Ishikawa (cell line): Measurements from ENCODE around the gene UBE3A.

Source experiments
- CEBPB ChIP-seq: IDR thresholded peaks from 2 replicates; pipeline ENCODE4 v1.6.1; 2012
- CREB1 ChIP-seq: IDR thresholded peaks from 2 replicates; pipeline ENCODE4 v1.6.1; 2012; ENCODE audit warnings: low read depth
- EGR1 ChIP-seq: IDR thresholded peaks from 2 replicates; pipeline ENCODE4 v1.6.1; 2012
- EP300 ChIP-seq: IDR thresholded peaks from 2 replicates; pipeline ENCODE4 v1.6.1; 2012; ENCODE audit warnings: borderline replicate concordance
- FOXM1 ChIP-seq: IDR thresholded peaks from 2 replicates; pipeline ENCODE4 v1.6.1; 2012; ENCODE audit warnings: low read depth, borderline replicate concordance
- MAX ChIP-seq: IDR thresholded peaks from 2 replicates; pipeline ENCODE4 v1.6.1; 2012
- NFIC ChIP-seq: IDR thresholded peaks from 2 replicates; pipeline ENCODE4 v1.6.1; 2012
- RAD21 ChIP-seq: IDR thresholded peaks from 2 replicates; pipeline ENCODE4 v1.6.1; 2012; ENCODE audit warnings: low read depth
- TAF1 ChIP-seq: IDR thresholded peaks from 2 replicates; pipeline ENCODE4 v1.6.1; 2012; ENCODE audit warnings: low read depth, mild to moderate bottlenecking
- TCF12 ChIP-seq: IDR thresholded peaks from 2 replicates; pipeline ENCODE4 v1.6.1; 2012; ENCODE audit warnings: low read depth
- TEAD4 ChIP-seq: IDR thresholded peaks from 2 replicates; pipeline ENCODE4 v1.6.1; 2012
- USF1 ChIP-seq: IDR thresholded peaks from 2 replicates; pipeline ENCODE4 v1.6.1; 2012
- YY1 ChIP-seq: IDR thresholded peaks from 2 replicates; pipeline ENCODE4 v1.6.1; 2012; ENCODE audit warnings: low read depth
- ZBTB7A ChIP-seq: IDR thresholded peaks from 2 replicates; pipeline ENCODE4 v1.6.1; 2012; ENCODE audit warnings: low read depth
- TF ChIP-seq, protein P1 (sequence below): IDR thresholded peaks from 2 replicates; pipeline ENCODE4 v1.6.1; 2012; ENCODE audit warnings: low read depth, mild to moderate bottlenecking

Gene UBE3A

GRCh38 chr15:25415707-25416106 lies 23.1 kb downstream of the UBE3A start:
- TF ChIP-seq NFIC (no peak), EP300 (no peak), CEBPB (no peak), TEAD4 (no peak), CREB1 (no peak), RAD21 (no peak), TCF12 (no peak), FOXM1 (no peak), EGR1 (no peak), MAX (no peak)

- TF ChIP-seq RAD21 (no peak), MAX (no peak)
Observed at GRCh38 chr15:25415217-25415616, 23.6 kb downstream of the UBE3A start.

DNA sequence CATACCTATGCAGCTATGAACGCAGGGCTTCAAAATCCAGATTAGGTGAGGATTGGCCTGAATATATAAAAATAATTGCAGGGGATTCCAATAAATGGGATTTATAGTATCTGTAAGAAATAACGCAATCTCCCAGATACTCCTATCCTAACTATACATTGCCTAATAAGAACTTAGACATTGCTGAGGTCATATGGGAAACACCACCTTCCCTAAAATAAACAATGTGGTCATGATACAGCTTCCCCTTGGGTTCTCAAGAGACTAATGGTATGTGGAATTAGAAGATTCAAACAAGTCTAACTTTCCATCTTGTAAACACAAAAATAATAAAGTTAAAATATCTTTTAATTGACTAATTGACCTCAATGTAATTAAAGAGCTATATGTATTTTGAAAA lies 28.2 kb downstream of the UBE3A start:
- no peak for TF ChIP-seq ZBTB7A
- TF ChIP-seq EGR1, result no peak
- TF ChIP-seq NFIC, result no peak
- TF ChIP-seq CEBPB, result no peak
- TF ChIP-seq TAF1, result no peak
- TF ChIP-seq CREB1, result no peak

DNA sequence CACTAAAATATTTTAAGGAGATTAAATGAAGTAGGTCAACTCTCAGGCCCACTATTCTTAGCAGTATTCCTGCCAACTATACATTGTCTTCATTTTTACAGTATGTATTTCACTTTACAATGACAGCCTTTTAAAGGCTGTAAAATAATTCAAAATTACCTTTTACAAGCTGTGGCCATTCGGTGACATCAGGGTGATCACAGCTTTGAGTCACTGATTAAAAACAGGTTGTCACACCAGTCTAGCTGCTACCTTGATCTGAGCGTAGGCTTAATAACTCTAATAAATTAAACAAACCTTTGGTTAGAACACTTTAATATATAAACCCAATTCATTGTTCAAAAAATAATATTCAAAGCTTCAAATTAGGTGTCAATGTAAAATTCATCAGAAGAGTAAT lies 29.9 kb downstream of the UBE3A start:
- TF ChIP-seq TCF12 (no peak), NFIC (no peak), EGR1 (no peak), EP300 (no peak), MAX (no peak), TAF1 (no peak)

GRCh38 chr15:25408428-25408827 lies 30.4 kb downstream of the UBE3A start:
- TF ChIP-seq YY1 (no peak), EP300 (no peak), CEBPB (no peak), MAX (no peak)

GRCh38 chr15:25407950-25408349 lies 30.9 kb downstream of the UBE3A start:
- TF ChIP-seq YY1 (no peak), CREB1 (no peak), NFIC (no peak), MAX (no peak), TAF1 (no peak), FOXM1 (no peak), TEAD4 (no peak), USF1 (no peak), RAD21 (no peak)

GRCh38 chr15:25406846-25407245 lies 32.0 kb downstream of the UBE3A start:
- TF ChIP-seq, protein P1, sequence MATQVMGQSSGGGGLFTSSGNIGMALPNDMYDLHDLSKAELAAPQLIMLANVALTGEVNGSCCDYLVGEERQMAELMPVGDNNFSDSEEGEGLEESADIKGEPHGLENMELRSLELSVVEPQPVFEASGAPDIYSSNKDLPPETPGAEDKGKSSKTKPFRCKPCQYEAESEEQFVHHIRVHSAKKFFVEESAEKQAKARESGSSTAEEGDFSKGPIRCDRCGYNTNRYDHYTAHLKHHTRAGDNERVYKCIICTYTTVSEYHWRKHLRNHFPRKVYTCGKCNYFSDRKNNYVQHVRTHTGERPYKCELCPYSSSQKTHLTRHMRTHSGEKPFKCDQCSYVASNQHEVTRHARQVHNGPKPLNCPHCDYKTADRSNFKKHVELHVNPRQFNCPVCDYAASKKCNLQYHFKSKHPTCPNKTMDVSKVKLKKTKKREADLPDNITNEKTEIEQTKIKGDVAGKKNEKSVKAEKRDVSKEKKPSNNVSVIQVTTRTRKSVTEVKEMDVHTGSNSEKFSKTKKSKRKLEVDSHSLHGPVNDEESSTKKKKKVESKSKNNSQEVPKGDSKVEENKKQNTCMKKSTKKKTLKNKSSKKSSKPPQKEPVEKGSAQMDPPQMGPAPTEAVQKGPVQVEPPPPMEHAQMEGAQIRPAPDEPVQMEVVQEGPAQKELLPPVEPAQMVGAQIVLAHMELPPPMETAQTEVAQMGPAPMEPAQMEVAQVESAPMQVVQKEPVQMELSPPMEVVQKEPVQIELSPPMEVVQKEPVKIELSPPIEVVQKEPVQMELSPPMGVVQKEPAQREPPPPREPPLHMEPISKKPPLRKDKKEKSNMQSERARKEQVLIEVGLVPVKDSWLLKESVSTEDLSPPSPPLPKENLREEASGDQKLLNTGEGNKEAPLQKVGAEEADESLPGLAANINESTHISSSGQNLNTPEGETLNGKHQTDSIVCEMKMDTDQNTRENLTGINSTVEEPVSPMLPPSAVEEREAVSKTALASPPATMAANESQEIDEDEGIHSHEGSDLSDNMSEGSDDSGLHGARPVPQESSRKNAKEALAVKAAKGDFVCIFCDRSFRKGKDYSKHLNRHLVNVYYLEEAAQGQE, result no peak
- TF ChIP-seq NFIC (no peak), FOXM1 (no peak), USF1 (no peak), EGR1 (no peak), ZBTB7A (no peak), TEAD4 (no peak), TCF12 (no peak), YY1 (no peak), CEBPB (no peak), EP300 (no peak), CREB1 (no peak)

GRCh38 chr15:25406261-25406660 lies 32.6 kb downstream of the UBE3A start:
- TF ChIP-seq FOXM1, result no peak
- no peak for TF ChIP-seq USF1
- TF ChIP-seq MAX, result no peak
- TF ChIP-seq CREB1, result no peak
- no peak for TF ChIP-seq TAF1
- no peak for TF ChIP-seq NFIC
- no peak for TF ChIP-seq CEBPB
- TF ChIP-seq, protein P1, result no peak
- no peak for TF ChIP-seq RAD21
- no peak for TF ChIP-seq TEAD4
- TF ChIP-seq YY1, result no peak
- TF ChIP-seq TCF12, result no peak
- no peak for TF ChIP-seq EP300
